Cardiac muscle cell (in vitro differentiated cells and primary cell): ENCODE results near the gene ZNF181. TPM values are rescaled to one million over a fixed set of nuclear protein-coding genes. Genes with fewer than 3 reads are reported as not detected.

Experiments used
- DNase-seq, 2 donors: peaks; one replicate each; pipeline versions ENCODE4 v3.0.0 to v3.0.0-alpha.2; 2010 to 2017; ENCODE audit warnings: low read depth in 1 of 2, low spot score in 1 of 2
- H3K27ac ChIP-seq: fragments of 200-600 bp; sonication (generic); 2 replicates; pipeline ENCODE4 v1.5.1; 2016
- H3K27me3 ChIP-seq: fragments of 200-600 bp; sonication (generic); 2 replicates; pipeline ENCODE4 v1.6.0; 2016; ENCODE audit warnings: control low read depth
- H3K36me3 ChIP-seq: fragments of 200-600 bp; sonication (generic); 2 replicates; pipeline ENCODE4 v1.5.1; 2016; ENCODE audit warnings: control low read depth
- H3K4me1 ChIP-seq: fragments of 200-600 bp; sonication (generic); 2 replicates; pipeline ENCODE4 v1.8.1; 2017; ENCODE audit warnings: low read depth, mild to moderate bottlenecking, mixed run types
- H3K4me3 ChIP-seq: fragments of 200-600 bp; sonication (generic); 2 replicates; pipeline ENCODE4 v1.5.1; 2016; ENCODE audit warnings: mild to moderate bottlenecking
- H3K9me3 ChIP-seq: fragments of 200-600 bp; sonication (generic); 2 replicates; pipeline ENCODE4 v1.5.1; 2017; ENCODE audit warnings: low read depth, mild to moderate bottlenecking, control low read depth
- CTCF ChIP-seq: IDR thresholded peaks from 2 replicates; pipeline ENCODE4 v1.5.1; 2012; ENCODE audit warnings: low read depth, mild to moderate bottlenecking, low read length
- polyA plus RNA-seq: library from polyadenylated mRNA; unstranded; fragments of >200 nt; fragmentation: Nextera tagmentation; extraction: Ambion mirVana; gene quantifications from 2 replicates; pipeline ENCODE4 v1.2.1, GENCODE V29; 2016
- total RNA-seq: library from RNA; depleted of rRNA; stranded (reverse); fragments of >200 nt; gene quantifications from 2 replicates; pipeline ENCODE4 v1.2.3, GENCODE V29; 2016

ZNF181 gene
- total and polyA plus RNA-seq, 2 experiments from 2014 or later, result 16.9 to 33.2 TPM

GRCh38 chr19:34732612-34733211 lies 1.3 kb upstream of the ZNF181 start:
- H3K27ac ChIP-seq, result peak overlapping the region; percentile 100
- no peak for DNase-seq

GRCh38 chr19:34733266-34733745 lies 737 bp upstream of the ZNF181 start:
- no peak for TF ChIP-seq CTCF
- Histone ChIP-seq H3K4me3 (peak overlapping the region; percentile 78), H3K9me3 (no peaks in the 10 kb centered on the region), H3K4me1 (peaks cover 10% of the 10 kb centered on the region), H3K27ac (peak overlapping the region; percentile 100), H3K36me3 (no peaks in the 10 kb centered on the region), H3K27me3 (no peaks in the 10 kb centered on the region)
- peak in 1 of 2 donors; percentile 78 for DNase-seq

More at GRCh38 chr19:34732612-34733211, 1.3 kb upstream of the ZNF181 start:
- TF ChIP-seq CTCF, result no peak
- H3K36me3 ChIP-seq, result no peaks in the 10 kb centered on the region
- peaks cover 10% of the 10 kb centered on the region for H3K4me1 ChIP-seq
- no peaks in the 10 kb centered on the region for H3K27me3 ChIP-seq
- H3K4me3 ChIP-seq, result peak overlapping the region; percentile 78
- H3K9me3 ChIP-seq, result no peaks in the 10 kb centered on the region

GRCh38 chr19:34734537-34735103 lies 577 bp downstream of the ZNF181 start:
- Histone ChIP-seq H3K27ac (peak overlapping the region; percentile 100), H3K36me3 (peaks cover 7% of the 10 kb centered on the region), H3K4me3 (peak overlapping the region; percentile 78), H3K27me3 (no peaks in the 10 kb centered on the region), H3K9me3 (no peaks in the 10 kb centered on the region), H3K4me1 (peaks cover 10% of the 10 kb centered on the region)
- peak in 1 of 2 donors; percentile 94 for DNase-seq
- no peak for TF ChIP-seq CTCF

GRCh38 chr19:34744896-34745690 lies 11.1 kb downstream of the ZNF181 start:
- peaks cover 9% of the 10 kb centered on the region for H3K36me3 ChIP-seq
- H3K4me1 ChIP-seq, result no peaks in the 10 kb centered on the region
- H3K4me3 ChIP-seq, result no peak overlapping the region
- no peak for TF ChIP-seq CTCF
- no peaks in the 10 kb centered on the region for H3K9me3 ChIP-seq
- DNase-seq, result no peak
- no peaks in the 10 kb centered on the region for H3K27me3 ChIP-seq
- H3K27ac ChIP-seq, result no peak overlapping the region

GRCh38 chr19:34757441-34757840 lies 23.4 kb downstream of the ZNF181 start:
- H3K36me3 ChIP-seq, result no peaks in the 10 kb centered on the region
- TF ChIP-seq CTCF, result no peak
- H3K9me3 ChIP-seq, result peaks cover 6% of the 10 kb centered on the region
- DNase-seq, result no peak
- H3K27ac ChIP-seq, result no peak overlapping the region
- H3K27me3 ChIP-seq, result no peaks in the 10 kb centered on the region
- H3K4me1 ChIP-seq, result no peaks in the 10 kb centered on the region
- no peak overlapping the region for H3K4me3 ChIP-seq
